HG02610 (cell line): Measurements from ENCODE around the gene MITF.
A peak's percentile ranks its signal among the peaks of the same experiment; 100 is the strongest.

Experiments
- ATAC-seq: cut with Tn5 transposase; IDR thresholded peaks from one replicate; pipeline ENCODE4 v1.9.1; 2021; ENCODE audit warnings: mild to moderate bottlenecking, moderate library complexity; ENCODE audit not compliant: unreplicated experiment

The MITF gene, protein sequence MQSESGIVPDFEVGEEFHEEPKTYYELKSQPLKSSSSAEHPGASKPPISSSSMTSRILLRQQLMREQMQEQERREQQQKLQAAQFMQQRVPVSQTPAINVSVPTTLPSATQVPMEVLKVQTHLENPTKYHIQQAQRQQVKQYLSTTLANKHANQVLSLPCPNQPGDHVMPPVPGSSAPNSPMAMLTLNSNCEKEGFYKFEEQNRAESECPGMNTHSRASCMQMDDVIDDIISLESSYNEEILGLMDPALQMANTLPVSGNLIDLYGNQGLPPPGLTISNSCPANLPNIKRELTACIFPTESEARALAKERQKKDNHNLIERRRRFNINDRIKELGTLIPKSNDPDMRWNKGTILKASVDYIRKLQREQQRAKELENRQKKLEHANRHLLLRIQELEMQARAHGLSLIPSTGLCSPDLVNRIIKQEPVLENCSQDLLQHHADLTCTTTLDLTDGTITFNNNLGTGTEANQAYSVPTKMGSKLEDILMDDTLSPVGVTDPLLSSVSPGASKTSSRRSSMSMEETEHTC

GRCh38 chr3:69739204-69740102 is at the start of gene MITF:
Gene MITF (plus strand): TSS chr3:69739464. CDS start chr3:69739598, 134 bp downstream.
- ATAC-seq = peak; percentile 100

- ATAC-seq = no peak
These were observed 47.4 kb upstream of the MITF start for GRCh38 chr3:69691860-69692259.

- no peak for ATAC-seq
These were observed 46.5 kb upstream of the MITF start for GRCh38 chr3:69692761-69693160.

DNA sequence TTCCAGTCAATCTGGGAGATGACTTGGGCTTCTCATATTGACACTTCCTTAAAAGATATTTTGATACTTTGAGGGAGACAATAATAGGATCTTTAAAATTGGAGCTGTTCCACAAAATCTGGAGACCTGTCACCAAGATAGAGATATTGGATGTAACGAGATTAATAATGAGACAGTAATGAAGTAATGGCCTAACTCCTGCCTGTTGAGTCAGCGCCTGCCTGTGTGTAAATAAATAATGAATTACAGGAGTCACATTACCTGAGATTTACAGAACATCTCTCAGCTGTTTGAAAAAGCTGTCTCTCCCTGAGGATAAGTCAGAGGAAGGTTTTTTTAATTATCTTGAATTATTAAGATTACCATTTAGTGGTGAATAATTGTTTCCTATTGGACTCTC is 43.8 kb upstream of the MITF start:
- no peak for ATAC-seq

DNA sequence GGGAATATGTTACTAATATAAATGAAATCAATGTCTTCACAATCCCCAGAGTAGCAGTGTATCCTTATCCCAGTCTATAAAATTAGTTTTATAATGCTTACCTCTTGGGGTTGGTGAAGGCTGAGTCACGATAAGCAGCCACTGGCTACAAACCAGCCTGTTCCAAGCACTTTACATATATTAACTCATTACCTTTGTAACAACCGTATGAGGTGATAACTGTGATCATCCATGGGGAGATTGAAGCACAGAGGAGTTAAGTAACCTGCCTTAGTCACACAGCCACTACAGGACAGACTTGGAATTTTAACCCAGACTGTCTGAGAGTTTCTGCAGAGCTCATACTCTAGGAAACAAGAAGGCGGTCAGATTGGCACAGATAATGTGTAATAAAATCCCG is 43.3 kb upstream of the MITF start:
- no peak for ATAC-seq

DNA sequence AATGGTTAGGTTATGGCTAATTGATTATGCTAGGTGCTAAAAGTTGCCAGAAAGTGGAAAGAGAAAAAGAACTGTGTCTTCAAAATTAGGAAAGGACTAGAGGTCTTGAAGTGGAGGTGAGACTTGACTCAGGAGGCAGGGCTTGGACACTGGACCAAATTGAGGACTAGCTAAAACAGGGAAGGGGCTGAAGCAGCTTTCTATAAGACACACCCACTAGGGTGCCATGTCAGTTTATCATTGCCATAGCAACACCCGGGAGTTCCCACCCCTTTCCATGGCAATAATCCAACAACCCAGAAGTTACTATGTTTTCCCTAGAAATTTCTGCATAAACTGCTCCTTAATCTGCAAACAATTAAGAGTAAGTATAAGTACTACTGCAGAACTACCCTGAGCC is 42.9 kb upstream of the MITF start:
- ATAC-seq = no peak

GRCh38 chr3:69697381-69697780 is 41.9 kb upstream of the MITF start:
- no peak for ATAC-seq

DNA sequence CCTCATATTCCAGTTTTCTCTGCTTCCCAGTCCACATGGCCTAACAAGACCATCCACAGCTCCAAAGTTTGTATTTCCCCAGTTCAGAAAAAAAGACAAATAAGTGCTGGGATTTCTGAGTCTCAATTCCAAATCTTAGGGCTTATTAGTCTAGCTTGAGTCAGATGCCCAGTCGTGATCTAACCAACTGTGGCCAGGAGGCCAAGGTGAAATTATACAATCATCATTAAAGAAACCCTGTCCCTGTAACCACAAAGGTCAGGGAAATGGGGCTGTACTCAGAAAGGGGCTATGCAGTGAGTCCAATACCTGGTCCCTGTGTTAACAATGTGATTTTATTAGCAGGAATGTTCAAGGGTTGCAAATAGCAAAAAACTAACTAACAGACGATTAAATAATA is 40.5 kb upstream of the MITF start:
- no peak for ATAC-seq

DNA sequence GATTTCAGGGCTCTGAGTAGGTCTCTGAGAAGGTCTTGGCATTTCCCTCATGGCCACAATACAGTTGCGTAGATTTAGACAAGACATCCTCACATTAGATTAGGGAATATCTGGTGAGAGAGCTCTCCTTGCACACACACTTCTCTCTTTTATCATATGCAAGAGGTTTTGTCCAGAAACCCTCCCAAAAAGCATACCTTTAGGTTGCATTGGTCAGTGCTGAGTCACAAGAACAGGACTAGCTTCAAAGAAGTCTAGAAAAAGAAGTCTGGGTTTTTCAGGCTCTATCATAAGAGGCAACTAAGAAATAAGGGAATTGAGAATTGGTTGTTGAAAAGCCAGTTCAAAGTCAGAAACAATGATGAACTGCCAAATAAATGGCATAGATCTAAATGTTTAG is 40.1 kb upstream of the MITF start:
- no peak for ATAC-seq

DNA sequence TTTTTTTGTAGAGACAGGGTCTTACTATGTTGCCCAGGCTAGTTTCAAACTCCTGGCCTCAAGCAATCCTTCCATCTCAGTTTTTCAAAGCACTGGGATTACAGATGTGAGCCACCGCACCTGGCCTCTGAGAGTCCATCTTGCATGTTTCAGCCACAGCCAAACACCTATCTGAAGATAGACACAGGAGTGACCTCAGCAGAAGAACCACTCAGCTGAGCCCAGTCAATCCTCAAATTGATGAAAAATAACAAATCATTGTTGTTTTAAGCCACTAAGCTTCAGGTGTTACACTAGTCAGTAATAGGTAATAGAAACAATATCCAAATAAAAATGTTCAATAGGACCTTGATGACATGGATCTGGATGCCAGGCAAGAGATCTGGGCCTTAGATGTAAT is 38.3 kb upstream of the MITF start:
- no peak for ATAC-seq

DNA sequence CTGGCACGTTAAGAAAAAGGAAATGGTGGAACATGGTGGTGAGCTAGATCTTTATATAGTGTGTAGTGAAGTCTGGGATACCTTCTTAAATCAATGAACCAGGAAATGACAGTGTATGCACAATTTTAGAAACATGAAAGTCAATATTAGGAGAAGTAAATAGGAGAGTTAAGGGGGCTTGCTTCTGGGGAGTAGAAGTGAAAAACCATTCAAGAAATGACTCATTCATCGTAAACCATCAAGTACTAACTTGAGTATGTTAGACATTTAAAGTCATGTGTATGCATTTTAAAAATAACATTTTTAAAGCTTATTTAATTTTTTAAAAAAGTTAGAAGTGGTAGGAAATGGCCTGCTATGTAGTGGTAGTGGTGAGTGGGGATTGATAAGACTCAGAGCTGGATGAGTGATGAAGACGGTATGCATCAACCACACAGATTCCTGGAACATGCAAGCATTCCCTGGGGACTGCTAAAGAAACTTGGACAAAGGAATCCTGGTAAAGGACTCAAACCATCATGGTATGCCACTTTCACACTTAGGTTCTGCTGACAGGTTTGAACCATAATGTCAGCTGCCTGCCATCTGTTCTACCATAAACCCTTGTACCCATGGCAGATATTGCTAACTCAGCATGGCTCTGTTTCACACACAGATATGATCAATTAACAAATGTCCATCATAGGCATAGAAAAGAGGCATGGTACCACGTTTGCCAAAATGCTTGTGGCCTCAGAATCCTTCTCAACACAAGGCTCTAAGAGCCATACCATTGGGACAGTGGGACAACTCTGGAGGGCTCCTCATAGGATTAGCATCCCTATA is 28.9 kb upstream of the MITF start:
- no peak for ATAC-seq

DNA sequence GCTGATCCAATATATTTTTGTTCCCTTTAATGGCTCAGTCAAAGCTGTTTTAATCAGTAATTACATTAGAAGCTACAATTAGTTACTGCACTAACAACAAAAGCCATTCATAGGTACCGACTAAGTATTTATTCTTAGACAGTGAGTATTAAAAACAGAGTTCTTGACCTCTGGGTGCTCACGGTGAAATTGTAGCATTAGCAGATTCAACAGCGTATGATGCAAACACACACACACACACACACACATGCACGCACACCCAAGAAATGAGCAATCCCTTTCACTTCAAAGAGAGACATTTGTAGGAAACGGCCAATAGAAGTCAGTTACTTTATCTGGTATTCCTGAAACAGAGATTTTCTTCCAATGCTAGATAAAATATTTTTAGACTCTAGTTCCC is 27.0 kb upstream of the MITF start:
- no peak for ATAC-seq

- ATAC-seq = no peak
These were observed 26.3 kb upstream of the MITF start for GRCh38 chr3:69712933-69713332.

DNA sequence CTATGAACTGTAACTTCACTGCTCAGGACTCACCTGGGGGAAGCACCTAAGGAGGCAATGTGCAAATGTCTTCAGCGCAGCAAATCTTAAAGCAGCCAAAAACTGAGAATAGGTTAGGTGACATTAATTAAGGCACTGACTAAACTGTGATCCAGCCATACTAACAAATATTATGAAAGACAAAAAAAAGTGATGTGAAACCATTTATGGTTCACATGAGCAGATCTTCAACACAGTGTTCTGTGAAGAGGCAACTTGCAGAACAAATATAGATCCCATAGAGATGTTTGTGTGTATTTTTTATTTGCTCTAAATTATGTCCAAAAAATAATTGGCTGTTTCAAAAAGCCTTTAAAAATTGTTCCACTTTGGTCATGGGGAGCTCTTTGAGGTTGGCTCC is 24.1 kb upstream of the MITF start:
- no peak for ATAC-seq

- no peak for ATAC-seq
These were observed 23.1 kb upstream of the MITF start for GRCh38 chr3:69716119-69716518.

DNA sequence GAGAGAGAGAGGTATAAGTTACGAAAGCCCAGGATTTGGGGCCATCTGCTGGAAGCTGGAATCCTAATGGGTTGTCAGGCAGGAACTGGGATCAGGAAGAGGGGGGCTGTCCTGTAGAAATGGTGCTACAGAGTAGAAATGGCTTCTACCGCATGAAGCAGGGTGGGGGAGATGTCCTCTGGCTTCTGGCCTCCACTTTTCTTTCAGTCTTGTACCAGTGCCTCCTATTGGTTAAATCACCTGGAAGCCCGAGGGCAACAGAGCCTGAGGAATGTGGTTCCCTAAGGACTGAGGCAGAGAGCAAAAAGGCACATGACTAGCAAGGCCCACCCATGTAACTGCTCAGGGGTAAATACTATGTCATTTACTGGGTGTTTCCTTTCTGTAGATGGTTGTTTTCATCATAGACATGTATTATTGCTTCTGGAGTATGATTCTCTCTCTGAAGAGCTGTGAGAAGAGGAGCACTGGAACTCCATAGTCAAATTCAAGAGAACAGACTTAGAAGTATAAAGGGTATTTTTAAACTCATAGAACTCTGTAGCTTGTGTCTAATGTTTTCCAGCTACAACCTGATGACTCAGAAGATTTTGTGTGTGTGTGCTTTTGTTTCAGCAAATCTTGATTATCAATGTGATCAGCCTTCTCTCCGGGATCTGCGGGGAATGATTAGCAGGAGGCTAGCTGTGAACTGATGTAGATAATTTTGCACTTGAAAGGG is 20.2 kb upstream of the MITF start:
- ATAC-seq = no peak

DNA sequence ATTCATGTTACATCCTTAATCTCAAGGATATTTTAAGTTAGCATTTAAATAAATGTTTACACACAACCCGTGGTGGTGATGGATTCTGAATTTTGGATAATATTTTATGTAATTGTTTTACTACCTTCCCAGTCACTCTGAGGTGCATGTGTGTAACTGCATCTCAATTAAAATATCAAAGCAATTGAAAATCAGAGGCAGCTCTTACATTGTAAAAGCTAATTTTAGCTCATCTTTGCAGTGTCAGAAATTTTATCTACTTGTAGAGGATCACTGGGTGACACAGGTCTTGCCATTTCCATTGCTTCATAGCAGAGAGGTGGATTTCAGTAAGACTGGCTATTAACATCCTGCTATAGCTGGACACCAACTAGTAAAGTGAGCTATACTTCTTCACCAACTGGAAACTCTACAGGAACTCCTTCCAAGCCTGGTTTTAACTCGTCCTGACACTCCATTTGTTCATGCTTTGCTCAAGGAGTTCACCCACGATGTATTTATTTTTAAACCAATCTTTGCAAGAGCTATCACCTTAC is 19.6 kb upstream of the MITF start:
- ATAC-seq = no peak

GRCh38 chr3:69720824-69721223 is 18.4 kb upstream of the MITF start:
- no peak for ATAC-seq

- ATAC-seq = no peak
These were observed 15.9 kb upstream of the MITF start for GRCh38 chr3:69723389-69723788.
